VCaP (cell line): Measurements from ENCODE around the gene PLD1.

Experiments used
- H3K27ac ChIP-seq: fragments of 450-650 bp; 2 replicates; pipeline ENCODE4 v1.5.1; 2017
- CTCF ChIP-seq: fragments of 450-650 bp; conservative IDR thresholded peaks from 2 replicates; pipeline ENCODE4 v1.5.1; 2017; ENCODE audit warnings: mild to moderate bottlenecking, moderate library complexity

Gene PLD1

GRCh38 chr3:171801738-171802589, 8.3 kb downstream of the PLD1 start:
- no peak for TF ChIP-seq CTCF
- no peak overlapping the region for H3K27ac ChIP-seq

- no peak overlapping the region for H3K27ac ChIP-seq
- no peak for TF ChIP-seq CTCF
Observed at GRCh38 chr3:171799501-171799900, 10.8 kb downstream of the PLD1 start.

GRCh38 chr3:171797873-171798272, 12.4 kb downstream of the PLD1 start:
- H3K27ac ChIP-seq: no peak overlapping the region
- TF ChIP-seq CTCF: no peak

- no peak for TF ChIP-seq CTCF
- no peak overlapping the region for H3K27ac ChIP-seq
Observed at GRCh38 chr3:171797265-171797679, 13.0 kb downstream of the PLD1 start.

- no peak overlapping the region for H3K27ac ChIP-seq
- TF ChIP-seq CTCF: no peak
Observed at GRCh38 chr3:171796625-171797264, 13.5 kb downstream of the PLD1 start.

- no peak for TF ChIP-seq CTCF
- H3K27ac ChIP-seq: no peak overlapping the region
Observed at GRCh38 chr3:171792531-171792930, 17.8 kb downstream of the PLD1 start.

- H3K27ac ChIP-seq: no peak overlapping the region
- TF ChIP-seq CTCF: no peak
Observed at GRCh38 chr3:171791692-171792076, 18.6 kb downstream of the PLD1 start.
